Epidermal melanocyte (primary cell): ENCODE data around the gene DNLZ.

ENCODE experiments used
- DNase-seq: peaks from one replicate; pipeline ENCODE4 v3.0.0; 2011; ENCODE audit warnings: low spot score; ENCODE audit not compliant: insufficient read length

The DNLZ gene

DNA sequence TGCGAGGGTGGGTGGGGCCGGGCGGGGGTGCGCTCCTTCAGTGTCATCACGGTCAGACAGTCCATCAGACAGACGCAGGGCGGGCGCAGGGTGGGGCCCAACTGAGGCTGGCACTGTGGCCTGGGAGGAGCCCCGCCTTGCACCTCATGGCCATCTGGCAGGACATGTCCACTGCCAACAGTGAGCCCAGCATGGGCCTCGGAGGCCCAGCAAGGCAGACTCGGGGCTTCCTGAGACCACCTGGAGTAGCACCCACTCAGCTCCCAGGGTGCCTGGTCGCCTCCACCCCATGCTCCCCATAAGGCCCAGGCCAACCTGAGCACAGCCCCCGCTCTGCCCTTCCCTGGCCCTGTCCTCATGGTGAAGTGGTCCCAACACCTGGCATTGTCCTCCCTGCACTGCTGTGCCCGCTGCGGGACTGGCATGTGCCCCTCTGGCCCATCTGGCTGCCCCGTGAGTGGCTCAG is 44.7 kb downstream of the DNLZ start:
- no peak for DNase-seq

- DNase-seq, result no peak
Observed at GRCh38 chr9:136318111-136318775, 45.3 kb downstream of the DNLZ start.

- no peak for DNase-seq
Observed at GRCh38 chr9:136317695-136318094, 45.8 kb downstream of the DNLZ start.

DNA sequence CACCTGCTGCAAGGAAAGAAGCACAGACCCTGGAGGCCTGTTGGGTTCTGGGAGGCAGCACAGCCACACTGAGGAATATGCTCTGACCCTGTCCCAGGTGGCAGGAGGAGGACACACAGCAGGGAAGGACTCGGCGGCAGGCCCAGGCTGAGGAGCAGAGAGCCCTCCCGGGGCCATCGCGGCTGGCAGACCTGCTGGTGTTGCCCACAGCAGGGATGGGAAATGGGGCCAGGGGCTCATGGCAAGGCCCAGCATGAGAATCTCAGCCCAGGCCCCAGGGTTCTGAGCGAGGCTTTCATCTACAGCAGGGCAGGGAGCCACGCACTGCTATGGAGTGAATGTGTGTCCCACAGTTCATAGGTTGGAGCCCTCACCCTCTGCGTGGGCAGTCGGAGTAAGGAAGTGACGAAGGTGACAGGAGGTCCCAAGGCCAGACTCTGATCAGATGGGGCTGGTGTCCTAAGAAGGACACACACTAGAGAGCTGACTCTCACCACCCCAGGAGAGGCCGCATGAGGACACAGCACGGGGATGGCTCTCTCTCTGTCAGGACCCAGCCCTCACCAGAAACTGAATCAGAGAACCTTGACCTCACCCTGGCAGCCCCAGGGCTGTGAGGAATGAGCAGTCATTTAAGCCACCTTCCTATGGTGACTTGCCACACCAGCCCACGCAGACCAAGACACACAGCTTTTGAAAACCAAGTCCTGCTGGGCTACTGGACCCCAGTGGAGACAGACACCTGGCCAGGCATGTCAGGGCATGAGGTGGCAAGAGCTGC is 46.5 kb downstream of the DNLZ start:
- no peak for DNase-seq

GRCh38 chr9:136316271-136316751 is 47.2 kb downstream of the DNLZ start:
- no peak for DNase-seq

DNA sequence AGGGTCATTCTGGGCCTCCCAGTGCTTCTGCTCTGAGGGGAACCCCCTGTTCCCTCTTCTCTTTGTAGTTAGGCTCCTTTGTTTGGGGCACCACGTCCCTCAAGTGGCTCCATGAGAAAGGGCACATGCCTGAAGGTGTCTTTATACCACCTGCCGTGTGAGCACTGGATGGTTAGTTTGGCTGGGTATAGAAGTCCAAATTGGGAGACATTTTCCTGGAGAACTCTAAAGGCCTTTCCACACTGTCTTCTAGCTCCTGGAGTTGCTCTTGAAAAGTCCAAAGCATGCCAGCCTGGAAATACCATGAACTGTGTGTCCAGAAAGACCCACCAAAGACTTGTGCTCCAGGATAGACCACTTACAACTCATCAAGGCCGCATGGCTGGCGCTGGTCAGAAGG is 48.6 kb downstream of the DNLZ start:
- no peak for DNase-seq

DNA sequence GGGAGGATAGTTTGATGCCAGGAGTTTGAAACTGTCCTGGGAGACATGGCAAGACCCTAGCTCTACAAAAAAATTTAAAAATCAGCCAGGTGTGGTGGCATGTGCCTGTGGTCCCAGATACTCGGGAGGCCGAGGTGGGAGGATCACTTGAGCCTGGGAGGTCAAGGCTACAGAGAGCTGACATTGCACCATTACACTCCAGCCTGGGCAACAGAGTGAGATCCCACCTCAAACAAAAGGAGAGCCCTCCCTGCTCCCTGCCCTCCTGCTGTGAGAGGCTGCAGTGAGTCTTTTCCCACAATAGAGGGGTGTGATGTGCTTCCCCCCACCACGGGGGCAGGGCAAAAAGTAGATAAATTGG is 49.5 kb downstream of the DNLZ start:
- no peak for DNase-seq

GRCh38 chr9:136313111-136314055 is 50.2 kb downstream of the DNLZ start:
- DNase-seq, result no peak

DNA sequence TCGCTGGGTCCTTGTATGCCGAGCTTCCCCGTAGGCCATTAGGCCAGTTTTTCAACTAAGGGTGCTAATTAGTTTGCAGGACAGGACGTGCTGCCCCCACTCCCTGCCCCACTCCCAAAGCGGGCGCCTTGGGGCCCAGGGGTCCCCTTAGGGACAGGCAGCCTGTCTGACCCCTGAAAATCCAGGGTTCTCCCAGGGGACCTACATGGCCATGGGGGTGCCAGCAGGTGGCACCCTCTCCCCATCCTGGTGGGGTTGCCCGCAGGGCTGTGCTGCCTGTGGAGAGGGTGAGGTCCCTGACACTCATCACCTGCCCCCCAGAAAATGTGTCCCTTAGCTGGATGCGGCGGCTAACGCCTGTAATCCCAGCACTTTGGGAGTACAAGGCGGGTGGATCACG is 51.1 kb downstream of the DNLZ start:
- DNase-seq, result peak; percentile 77

GRCh38 chr9:136312009-136312375 is 51.6 kb downstream of the DNLZ start:
- no peak for DNase-seq

DNA sequence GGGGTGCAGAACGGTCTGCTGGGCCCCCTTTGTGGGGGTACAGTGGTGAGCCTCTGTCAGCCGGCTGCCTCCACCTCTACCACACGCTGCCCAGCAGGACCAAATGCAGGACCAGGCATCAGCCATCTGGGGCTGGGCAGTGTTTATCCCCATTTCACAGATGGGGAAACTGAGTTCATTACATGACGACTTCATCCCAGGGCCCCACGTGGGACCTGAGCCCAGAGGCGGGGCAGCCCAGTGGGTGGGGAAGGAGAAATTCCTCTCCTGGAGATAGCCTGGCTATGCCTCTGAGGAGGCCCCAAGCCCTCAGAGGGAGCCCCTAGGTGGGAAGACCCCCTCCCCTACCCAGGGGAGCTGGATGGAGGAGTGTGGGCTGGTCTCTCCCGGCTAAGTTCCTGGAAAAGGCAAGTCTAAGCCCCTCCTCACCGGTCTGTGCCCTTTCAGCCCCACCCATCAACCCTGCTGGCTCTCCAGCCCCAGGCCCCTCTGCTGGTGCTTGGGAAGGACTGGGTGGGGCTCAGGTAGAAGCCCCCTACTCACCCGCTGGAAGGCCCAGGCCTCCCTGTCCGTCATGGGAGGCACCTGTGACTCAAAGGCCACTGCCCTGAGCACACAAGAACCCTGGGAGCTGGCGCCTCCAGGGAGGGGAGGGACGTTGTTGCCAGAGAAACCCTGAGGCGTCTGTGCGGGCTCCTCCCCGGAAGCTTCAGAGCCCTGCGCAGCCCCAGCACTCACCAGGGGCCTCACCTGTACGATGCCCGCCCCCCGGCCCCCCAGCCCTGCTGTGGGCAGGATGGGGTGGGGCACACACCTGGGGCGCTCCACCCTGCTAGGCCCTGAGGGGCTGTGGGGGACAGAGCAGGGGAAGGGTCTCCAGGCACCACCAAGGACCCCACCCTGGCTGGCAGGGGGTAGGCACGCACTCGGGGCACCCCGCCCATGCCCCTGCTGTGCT is 52.2 kb downstream of the DNLZ start:
- no peak for DNase-seq

GRCh38 chr9:136310273-136311030 is 53.1 kb downstream of the DNLZ start:
- no peak for DNase-seq

- DNase-seq, result no peak
Observed at GRCh38 chr9:136309806-136310220, 53.7 kb downstream of the DNLZ start.
